OCI-LY7 (cell line): ENCODE results near the gene TBC1D2B. TPM values are rescaled to one million over a fixed set of nuclear protein-coding genes. Genes with fewer than 3 reads are reported as not detected.

Source experiments
- BruUV-seq: library from RNA; stranded (reverse); fragments of 400-500 nt; replicated peaks from 2 replicates; lab custom pipeline; 2021; lab: Mats Ljungman, UMichigan
- CTCF ChIA-PET: fragments of 300-600 bp; sonication (Branson Sonifier 250); formaldehyde crosslinking; loops from one replicate; lab custom pipeline; 2022; ENCODE audit warnings: antibody characterized with exemption; ENCODE audit not compliant: unreplicated experiment; lab: Charles Lee
- POLR2A ChIA-PET: fragments of 300-600 bp; sonication (Branson Sonifier 250); formaldehyde crosslinking; loops from one replicate; lab custom pipeline; 2022; ENCODE audit warnings: antibody characterized with exemption; lab: Charles Lee
- DNase-seq: peaks from one replicate; pipeline ENCODE4 v3.0.0-alpha.2; 2015; ENCODE audit warnings: low spot score
- H2AFZ ChIP-seq: fragments of 200-600 bp; sonication (generic), shearing (Covaris generic); 2 replicates; pipeline ENCODE4 v1.6.1; 2014; ENCODE audit warnings: mild to moderate bottlenecking, antibody characterized with exemption, low read length, moderate library complexity
- H3K27ac ChIP-seq: fragments of 200-600 bp; sonication (generic); 2 replicates; pipeline ENCODE4 v1.5.1; 2014; ENCODE audit warnings: mixed run types, low read depth, mild to moderate bottlenecking, moderate library complexity, low read length, inconsistent platforms; ENCODE audit not compliant: poor library complexity, severe bottlenecking
- H3K36me3 ChIP-seq: fragments of 200-600 bp; sonication (generic); 2 replicates; pipeline ENCODE4 v1.6.1; 2014; ENCODE audit warnings: mild to moderate bottlenecking, antibody characterized with exemption, low read length, moderate library complexity, mixed read lengths; ENCODE audit not compliant: insufficient read depth
- H3K4me1 ChIP-seq: fragments of 200-600 bp; sonication (generic); 2 replicates; pipeline ENCODE4 v1.5.1; 2014; ENCODE audit warnings: mild to moderate bottlenecking, low read length; ENCODE audit not compliant: insufficient read depth, poor library complexity, severe bottlenecking
- H3K4me2 ChIP-seq: fragments of 200-600 bp; sonication (generic); 2 replicates; pipeline ENCODE4 v1.6.1; 2014; ENCODE audit warnings: mild to moderate bottlenecking, low read length
- H3K4me3 ChIP-seq: fragments of 200-600 bp; sonication (generic); 2 replicates; pipeline ENCODE4 v1.5.1; 2014; ENCODE audit warnings: mild to moderate bottlenecking, low read depth, low read length; ENCODE audit not compliant: poor library complexity, severe bottlenecking
- H3K79me2 ChIP-seq: fragments of 200-600 bp; sonication (generic); 2 replicates; pipeline ENCODE4 v1.6.1; 2016; ENCODE audit warnings: low read depth, mild to moderate bottlenecking, low read length, moderate library complexity, mixed read lengths; ENCODE audit not compliant: insufficient read depth
- H3K9me2 ChIP-seq: fragments of 200-600 bp; sonication (generic); 2 replicates; pipeline ENCODE4 v1.6.1; 2016; ENCODE audit warnings: mild to moderate bottlenecking, low read length, mixed read lengths; ENCODE audit not compliant: insufficient read depth
- H3K9me3 ChIP-seq: fragments of 200-600 bp; sonication (generic); 2 replicates; pipeline ENCODE4 v1.6.1; 2014; ENCODE audit warnings: mild to moderate bottlenecking, mixed run types, low read length, mixed read lengths
- H4K20me1 ChIP-seq: fragments of 200-600 bp; sonication (generic); 2 replicates; pipeline ENCODE4 v1.6.1; 2014; ENCODE audit warnings: mild to moderate bottlenecking, antibody characterized with exemption, low read length, moderate library complexity, mixed read lengths; ENCODE audit not compliant: insufficient read depth
- EZH2phosphoT487 ChIP-seq: fragments of 200-600 bp; sonication (generic); IDR thresholded peaks from 2 replicates; pipeline ENCODE4 v1.6.1; 2018; ENCODE audit warnings: low read depth, borderline replicate concordance, mild to moderate bottlenecking, mixed run types, antibody characterized with exemption, low read length, moderate library complexity, mixed read lengths
- intact Hi-C: fragments of 100-400 bp; cut with micrococcal nuclease; formaldehyde crosslinking; loops from one replicate; pipeline ENCODE4 v1.10.0; 2022; ENCODE audit not compliant: unreplicated experiment
- total RNA-seq, 2 experiments: library from RNA; depleted of rRNA in 1 of 2; stranded (reverse); fragments of >200 nt in 1 of 2; shearing (Covaris generic) in 1 of 2; gene quantifications; 2 replicates each; pipeline ENCODE4 v1.2.3, GENCODE V29; 2014 to 2022
- TF ChIP-seq, protein P1 (sequence below): fragments of 200-600 bp; sonication (generic); conservative IDR thresholded peaks from 2 replicates; pipeline ENCODE4 v1.5.1; 2014; ENCODE audit warnings: mild to moderate bottlenecking, antibody characterized with exemption, low read length, moderate library complexity, mixed read lengths

TBC1D2B gene
- total RNA-seq, 2 experiments from 2014 or later = 30.9 to 41.5 TPM

DNA sequence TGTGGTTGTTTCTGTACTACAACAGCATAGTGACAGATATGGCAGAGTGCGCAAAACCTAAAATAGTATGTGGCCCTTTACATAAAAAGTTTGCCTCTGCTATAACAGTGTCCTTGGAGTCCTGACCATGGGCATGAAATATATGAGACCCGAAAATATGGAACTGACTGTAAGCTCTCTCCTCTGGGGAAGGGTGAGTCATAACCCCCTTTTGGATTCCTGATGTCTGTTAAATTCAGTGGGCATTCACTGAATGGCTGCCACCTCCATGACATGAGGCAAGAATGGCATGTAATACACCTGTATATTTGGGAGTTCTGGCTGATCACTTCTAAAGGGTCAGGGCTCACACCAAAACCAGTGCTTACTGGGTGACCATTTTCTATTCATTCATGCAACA lies 6.1 kb downstream of the TBC1D2B start:
- Histone ChIP-seq H3K79me2 (peaks cover 94% of the 10 kb centered on the region), H3K36me3 (peaks cover 16% of the 10 kb centered on the region; the same call in 1 of the 2 replicates), H2AFZ (no peak overlapping the region), H3K4me1 (peaks cover 70% of the 10 kb centered on the region), H3K9me3 (no peaks in the 10 kb centered on the region), H3K4me3 (no peak overlapping the region), H4K20me1 (0 out of 2 replicates have a peak, but pooled peaks cover 7% of the 10 kb centered on the region), H3K9me2 (no peaks in the 10 kb centered on the region), H3K4me2 (no peak overlapping the region), H3K27ac (no peak overlapping the region)
- intact Hi-C loops = no loop called here
- BruUV-seq = no TSS peak
- ChIA-PET CTCF (no interaction called here), POLR2A (interaction anchor here (1.2 to 5.9 kb wide), 4 partner anchors 11 to 37 kb away, joined by 4 to 53 read pairs (median 4); no protein-coding TSS in a partner anchor)
- DNase-seq = no peak
- TF ChIP-seq, protein P1, sequence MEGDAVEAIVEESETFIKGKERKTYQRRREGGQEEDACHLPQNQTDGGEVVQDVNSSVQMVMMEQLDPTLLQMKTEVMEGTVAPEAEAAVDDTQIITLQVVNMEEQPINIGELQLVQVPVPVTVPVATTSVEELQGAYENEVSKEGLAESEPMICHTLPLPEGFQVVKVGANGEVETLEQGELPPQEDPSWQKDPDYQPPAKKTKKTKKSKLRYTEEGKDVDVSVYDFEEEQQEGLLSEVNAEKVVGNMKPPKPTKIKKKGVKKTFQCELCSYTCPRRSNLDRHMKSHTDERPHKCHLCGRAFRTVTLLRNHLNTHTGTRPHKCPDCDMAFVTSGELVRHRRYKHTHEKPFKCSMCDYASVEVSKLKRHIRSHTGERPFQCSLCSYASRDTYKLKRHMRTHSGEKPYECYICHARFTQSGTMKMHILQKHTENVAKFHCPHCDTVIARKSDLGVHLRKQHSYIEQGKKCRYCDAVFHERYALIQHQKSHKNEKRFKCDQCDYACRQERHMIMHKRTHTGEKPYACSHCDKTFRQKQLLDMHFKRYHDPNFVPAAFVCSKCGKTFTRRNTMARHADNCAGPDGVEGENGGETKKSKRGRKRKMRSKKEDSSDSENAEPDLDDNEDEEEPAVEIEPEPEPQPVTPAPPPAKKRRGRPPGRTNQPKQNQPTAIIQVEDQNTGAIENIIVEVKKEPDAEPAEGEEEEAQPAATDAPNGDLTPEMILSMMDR = no peak
- no peak for TF ChIP-seq EZH2phosphoT487

DNA sequence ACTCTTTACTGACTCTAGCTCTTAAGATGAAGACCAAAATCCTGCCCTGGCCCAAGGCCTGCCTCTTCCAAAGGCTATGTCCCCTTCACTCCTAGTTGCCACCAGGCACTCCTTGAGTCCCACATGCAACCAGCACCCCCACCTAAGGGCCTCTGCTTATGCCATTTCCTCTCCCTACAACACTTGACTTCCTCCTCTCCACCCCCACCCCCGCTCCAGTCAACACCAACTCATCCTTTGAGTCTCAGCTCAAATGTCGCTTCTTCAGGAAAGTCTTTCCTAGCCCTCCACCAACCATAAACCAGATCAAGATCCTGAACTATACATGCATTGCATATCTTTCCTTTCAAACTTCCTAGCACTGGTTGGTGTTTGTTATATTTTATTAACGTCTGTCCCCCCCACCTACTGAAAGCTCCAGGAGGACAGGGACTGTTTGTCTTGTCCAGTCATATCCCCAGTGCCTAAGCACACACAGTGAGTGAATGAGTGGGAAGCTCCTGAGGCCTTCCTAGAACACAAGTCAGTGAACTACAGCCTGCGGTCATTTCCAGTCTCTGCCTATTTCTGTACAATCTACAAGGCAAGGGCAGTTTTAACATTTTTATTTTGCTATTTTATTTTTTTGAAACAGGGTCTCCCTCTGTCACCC lies 7.3 kb downstream of the TBC1D2B start:
- TF ChIP-seq, protein P1 = no peak
- TF ChIP-seq EZH2phosphoT487 = no peak
- peaks cover 70% of the 10 kb centered on the region for H3K4me1 ChIP-seq
- peaks cover 23% of the 10 kb centered on the region; the same call in 1 of the 2 replicates for H3K36me3 ChIP-seq
- H3K4me3 ChIP-seq = peak overlapping the region; percentile 56
- peaks cover 94% of the 10 kb centered on the region for H3K79me2 ChIP-seq
- no peaks in the 10 kb centered on the region for H4K20me1 ChIP-seq
- no peaks in the 10 kb centered on the region for H3K9me3 ChIP-seq
- BruUV-seq = no TSS peak
- ChIA-PET CTCF (interaction anchor here (0.6 to 1.7 kb wide), 2 partner anchors 39 to 919 kb away, joined by 5 to 9 read pairs; no protein-coding TSS in a partner anchor), POLR2A (interaction anchor here (1.6 to 5.9 kb wide), 4 partner anchors 9 to 20 kb away, joined by 4 to 53 read pairs (median 24); no protein-coding TSS in a partner anchor)
- H3K27ac ChIP-seq = peak overlapping the region; percentile 82
- intact Hi-C loops = no loop called here
- peak overlapping the region; percentile 85 for H3K4me2 ChIP-seq
- DNase-seq = peak; percentile 53
- no peaks in the 10 kb centered on the region for H3K9me2 ChIP-seq
- H2AFZ ChIP-seq = no peak overlapping the region
